Neural progenitor cell (in vitro differentiated cells): ENCODE results near the gene ORM1. TPM values are rescaled to one million over a fixed set of nuclear protein-coding genes. Genes with fewer than 3 reads are reported as not detected.
"Not testable (repeated sequence)": the region's sequence is repeated elsewhere in the genome, so short reads cannot be mapped to it uniquely, and the experiment has no call there.

ENCODE experiments used
- DNase-seq: peaks from one replicate; pipeline ENCODE4 v3.0.0-alpha.2; 2016; ENCODE audit warnings: low spot score
- H2AFZ ChIP-seq: fragments of 200-600 bp; sonication (generic); replicated peaks from 2 replicates; pipeline ENCODE4 v1.6.1; 2016; ENCODE audit warnings: antibody characterized with exemption
- H3F3A ChIP-seq: fragments of 200-600 bp; sonication (generic); 2 replicates; pipeline ENCODE4 v1.6.1; 2016; ENCODE audit warnings: antibody characterized with exemption, low read depth
- H3K27ac ChIP-seq: fragments of 200-600 bp; sonication (generic); 2 replicates; pipeline ENCODE4 v1.5.1; 2016; ENCODE audit warnings: mild to moderate bottlenecking
- H3K27me3 ChIP-seq: fragments of 200-600 bp; sonication (generic); 2 replicates; pipeline ENCODE4 v1.6.1; 2016; ENCODE audit warnings: mild to moderate bottlenecking, moderate library complexity
- H3K36me3 ChIP-seq: fragments of 200-600 bp; sonication (generic); 2 replicates; pipeline ENCODE4 v1.5.1; 2016
- H3K4me1 ChIP-seq: fragments of 200-600 bp; sonication (generic); 2 replicates; pipeline ENCODE4 v1.6.1; 2016; ENCODE audit warnings: mixed run types
- H3K4me2 ChIP-seq: fragments of 200-600 bp; sonication (generic); 2 replicates; pipeline ENCODE4 v1.6.1; 2016
- H3K4me3 ChIP-seq: fragments of 200-600 bp; sonication (generic); 2 replicates; pipeline ENCODE4 v1.5.1; 2016
- H3K79me2 ChIP-seq: fragments of 200-600 bp; sonication (generic); 2 replicates; pipeline ENCODE4 v1.6.1; 2016; ENCODE audit warnings: low read depth
- H3K9ac ChIP-seq: fragments of 200-600 bp; sonication (generic); 2 replicates; pipeline ENCODE4 v1.6.1; 2016
- H3K9me3 ChIP-seq: fragments of 200-600 bp; sonication (generic); 2 replicates; pipeline ENCODE4 v1.5.1; 2016; ENCODE audit warnings: low read depth
- H4K20me1 ChIP-seq: fragments of 200-600 bp; sonication (generic); 2 replicates; pipeline ENCODE4 v1.6.1; 2016; ENCODE audit warnings: low read depth
- H3K27ac Mint-ChIP-seq: 3 replicates; pipeline ENCODE4 v1.8.0; 2021; ENCODE audit warnings: mixed read lengths
- H3K27me3 Mint-ChIP-seq: 2 replicates; pipeline ENCODE4 v1.8.0; 2022; ENCODE audit warnings: low read depth, mild to moderate bottlenecking, inconsistent platforms, moderate library complexity, mixed read lengths; ENCODE audit not compliant: insufficient read depth
- H3K36me3 Mint-ChIP-seq: 3 replicates; pipeline ENCODE4 v1.8.0; 2021; ENCODE audit warnings: mixed read lengths
- H3K4me1 Mint-ChIP-seq: 3 replicates; pipeline ENCODE4 v1.8.0; 2021; ENCODE audit warnings: mixed read lengths
- H3K4me3 Mint-ChIP-seq: 3 replicates; pipeline ENCODE4 v1.8.0; 2021; ENCODE audit warnings: mild to moderate bottlenecking, moderate library complexity, mixed read lengths
- H3K9me3 Mint-ChIP-seq: 3 replicates; pipeline ENCODE4 v1.8.0; 2020; ENCODE audit warnings: mixed read lengths
- CTCF ChIP-seq: fragments of 200-600 bp; sonication (generic); IDR thresholded peaks from 2 replicates; pipeline ENCODE4 v1.5.1; 2017; ENCODE audit warnings: antibody characterized with exemption, mild to moderate bottlenecking
- EZH2 ChIP-seq: fragments of 200-600 bp; sonication (generic); IDR thresholded peaks from 2 replicates; pipeline ENCODE4 v1.6.1; 2017; ENCODE audit warnings: antibody characterized with exemption, mild to moderate bottlenecking, moderate library complexity
- EZH2phosphoT487 ChIP-seq: fragments of 200-600 bp; sonication (generic); IDR thresholded peaks from 2 replicates; pipeline ENCODE4 v1.6.1; 2017; ENCODE audit warnings: antibody characterized with exemption
- total RNA-seq: library from RNA; depleted of rRNA; stranded (reverse); fragments of >200 nt; gene quantifications from 2 replicates; pipeline ENCODE4 v1.2.3, GENCODE V29; 2015; ENCODE audit warnings: low replicate concordance

Gene ORM1
- total RNA-seq = 1.5 TPM in 1 of 2 replicates, not detected in the other

GRCh38 chr9:114322831-114323531 is at the start of gene ORM1:
Gene ORM1 (plus strand): TSS chr9:114323098. CDS start chr9:114323134, 36 bp downstream.
- not testable (repeated sequence) for H3K79me2 ChIP-seq, H3K9me3 Mint-ChIP-seq, H3K9ac ChIP-seq, H3K4me3 ChIP-seq, H3K4me3 Mint-ChIP-seq, H3K9me3 ChIP-seq, H3K27ac Mint-ChIP-seq, H3K27ac ChIP-seq, H2AFZ ChIP-seq, H3K4me2 ChIP-seq, H3K4me1 Mint-ChIP-seq, H3K36me3 Mint-ChIP-seq, H3K4me1 ChIP-seq, H3K27me3 ChIP-seq, H3K36me3 ChIP-seq, DNase-seq, H4K20me1 ChIP-seq, H3F3A ChIP-seq, H3K27me3 Mint-ChIP-seq

GRCh38 chr9:114273461-114273881 is 49.4 kb upstream of the ORM1 start:
- no peak overlapping the region for H3K4me2 ChIP-seq
- Mint-ChIP-seq H3K27me3 (peaks cover 7% of the 10 kb centered on the region), H3K27ac (no peak overlapping the region), H3K36me3 (peaks cover 23% of the 10 kb centered on the region), H3K4me3 (no peak overlapping the region), H3K4me1 (peaks cover 9% of the 10 kb centered on the region), H3K9me3 (no peaks in the 10 kb centered on the region)
- no peaks in the 10 kb centered on the region for H4K20me1 ChIP-seq
- no peak overlapping the region for H3K4me3 ChIP-seq
- H2AFZ ChIP-seq = no peak overlapping the region
- no peak for DNase-seq
- H3K4me1 ChIP-seq = no peaks in the 10 kb centered on the region
- no peak overlapping the region for H3K9ac ChIP-seq
- TF ChIP-seq CTCF = no peak
- TF ChIP-seq EZH2 = no peak
- no peak for TF ChIP-seq EZH2phosphoT487
- H3K36me3 ChIP-seq = no peaks in the 10 kb centered on the region
- no peak overlapping the region for H3K27ac ChIP-seq
- no peaks in the 10 kb centered on the region for H3F3A ChIP-seq
- no peaks in the 10 kb centered on the region for H3K79me2 ChIP-seq
- H3K27me3 ChIP-seq = no peaks in the 10 kb centered on the region
- no peaks in the 10 kb centered on the region for H3K9me3 ChIP-seq

GRCh38 chr9:114274217-114274616 is 48.7 kb upstream of the ORM1 start:
- Histone ChIP-seq H2AFZ (no peak overlapping the region), H3K9ac (no peak overlapping the region), H4K20me1 (no peaks in the 10 kb centered on the region), H3F3A (no peaks in the 10 kb centered on the region), H3K79me2 (no peaks in the 10 kb centered on the region), H3K27me3 (no peaks in the 10 kb centered on the region), H3K27ac (no peak overlapping the region), H3K9me3 (no peaks in the 10 kb centered on the region), H3K4me1 (no peaks in the 10 kb centered on the region), H3K4me3 (no peak overlapping the region), H3K4me2 (no peak overlapping the region), H3K36me3 (no peaks in the 10 kb centered on the region)
- Mint-ChIP-seq H3K4me3 (no peak overlapping the region), H3K27me3 (peaks cover 7% of the 10 kb centered on the region), H3K27ac (no peak overlapping the region), H3K4me1 (peaks cover 9% of the 10 kb centered on the region), H3K36me3 (peaks cover 23% of the 10 kb centered on the region), H3K9me3 (no peaks in the 10 kb centered on the region)
- no peak for DNase-seq
- no peak for TF ChIP-seq EZH2
- no peak for TF ChIP-seq CTCF
- no peak for TF ChIP-seq EZH2phosphoT487

GRCh38 chr9:114275246-114276004 is 47.5 kb upstream of the ORM1 start:
- Mint-ChIP-seq H3K4me3 (no peak overlapping the region), H3K9me3 (no peaks in the 10 kb centered on the region), H3K4me1 (peaks cover 9% of the 10 kb centered on the region), H3K36me3 (peaks cover 25% of the 10 kb centered on the region), H3K27me3 (peaks cover 6% of the 10 kb centered on the region), H3K27ac (no peak overlapping the region)
- Histone ChIP-seq H3K79me2 (no peaks in the 10 kb centered on the region), H3K4me1 (no peaks in the 10 kb centered on the region), H3K27me3 (no peaks in the 10 kb centered on the region), H3K4me3 (no peak overlapping the region), H3K9me3 (no peaks in the 10 kb centered on the region), H3K27ac (no peak overlapping the region), H3K4me2 (no peak overlapping the region), H3F3A (no peaks in the 10 kb centered on the region), H3K36me3 (no peaks in the 10 kb centered on the region), H2AFZ (no peak overlapping the region), H3K9ac (no peak overlapping the region), H4K20me1 (no peaks in the 10 kb centered on the region)
- no peak for TF ChIP-seq EZH2
- no peak for TF ChIP-seq CTCF
- TF ChIP-seq EZH2phosphoT487 = no peak
- no peak for DNase-seq
